ENCODE measurements around the gene GABBR1. TPM values are rescaled to one million over a fixed set of nuclear protein-coding genes. Genes with fewer than 3 reads are reported as not detected.

GABBR1 gene
- total and polyA plus RNA-seq, 2 donors (not counting 3 experiments of a cell fraction or from before 2014, with no cell fraction given): 43.6 to 50.8 TPM

DNA sequence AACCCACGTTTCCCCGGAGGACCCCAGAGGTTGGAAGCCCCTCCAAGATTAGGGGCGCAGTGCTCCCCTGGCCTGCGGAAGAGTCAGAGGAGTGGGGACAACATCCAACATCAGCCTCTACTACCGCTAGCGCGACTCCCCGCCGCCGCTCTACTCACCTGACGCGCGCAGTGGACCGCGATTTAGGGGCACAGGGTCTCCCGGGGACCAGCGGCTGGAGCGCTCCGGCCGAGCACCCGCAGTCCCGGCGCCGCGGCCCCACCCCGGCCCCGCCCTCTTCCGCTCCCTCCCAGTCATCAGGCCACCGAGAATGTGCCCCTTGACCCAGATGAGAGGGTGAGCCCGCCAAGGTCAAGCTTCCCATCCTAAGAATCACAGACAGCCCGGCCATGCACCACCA is 47.9 kb upstream of the GABBR1 start, which contains the start of gene ZFP57:
ZFP57 (minus strand) TSS at position 249 of the 400 bp plus-strand sequence. CDS start 4,149 bp downstream, outside the sequence.
- intact Hi-C loops (cut with micrococcal nuclease): no loop called here
- Histone ChIP-seq H4K20me1 (replicated peaks; ENCODE audit: control insufficient read depth, extremely low read depth, insufficient read depth, low read length) (no peaks in the 10 kb centered on the region), H3K27ac (ENCODE audit: insufficient read depth, low read depth, low read length) (no peak within 1 kb of the TSS), H3K79me2 (ENCODE audit: control insufficient read depth, insufficient read depth, low read length) (no peaks in the 10 kb centered on the region), H3K9me3 (replicated peaks; ENCODE audit: control insufficient read depth, insufficient read depth, low read length) (no peaks in the 10 kb centered on the region), H3K36me3 (ENCODE audit: control insufficient read depth in 2 of 2, extremely low read depth in 1 of 2, insufficient read depth in 2 of 2, low read length in 2 of 2) (no peaks in the 10 kb centered on the region), H3K9me1 (replicated peaks; ENCODE audit: control insufficient read depth, extremely low read depth, insufficient read depth, low read length) (no peaks in the 10 kb centered on the region), H3K4me1 (ENCODE audit: control insufficient read depth, extremely low read depth, insufficient read depth, low read length) (no peaks in the 10 kb centered on the region), H2AFZ (ENCODE audit: low read depth, low read length) (no peak within 1 kb of the TSS), H3K4me2 (ENCODE audit: insufficient read depth, low read length) (no peak within 1 kb of the TSS), H3K9ac (replicated peaks; ENCODE audit: extremely low read depth, insufficient read depth, low read length) (no peak within 1 kb of the TSS), H3K4me3 (replicated peaks in 1 of 3; ENCODE audit: insufficient read depth in 1 of 3, low read depth in 1 of 3, low read length in 3 of 3) (no peak within 1 kb of the TSS), H3K27me3 (ENCODE audit: control insufficient read depth in 2 of 2, insufficient read depth in 2 of 2, low read length in 2 of 2) (peaks cover 0 to 8% of the 10 kb centered on the region in 2 experiments)
- POLR2A ChIA-PET: no interaction called here
- no peak for DNase-seq (ENCODE audit: low read depth, low spot score)
- CTCF ChIA-PET: interaction anchor here (5.0 kb wide), 1 partner anchor 27 kb away, joined by 19 read pairs; no protein-coding TSS in a partner anchor
- dilution Hi-C loops (cut with MboI; ENCODE audit: extremely low pct_ligation_motif_present, low sequenced_read_pairs): no loop called here
- no peak for FAIRE-seq
- TF ChIP-seq, protein P1, sequence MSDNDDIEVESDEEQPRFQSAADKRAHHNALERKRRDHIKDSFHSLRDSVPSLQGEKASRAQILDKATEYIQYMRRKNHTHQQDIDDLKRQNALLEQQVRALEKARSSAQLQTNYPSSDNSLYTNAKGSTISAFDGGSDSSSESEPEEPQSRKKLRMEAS (IDR thresholded peaks at IDR 0.05; ENCODE audit: insufficient read depth, insufficient read length): no peak
- TF ChIP-seq FOS (IDR thresholded peaks at IDR 0.05; ENCODE audit: borderline replicate concordance, insufficient read depth, low read length): no peak
- no peak for TF ChIP-seq GATA2 (IDR thresholded peaks at IDR 0.05; ENCODE audit: insufficient read depth, insufficient read length, low read depth, low read length)
- TF ChIP-seq JUN (IDR thresholded peaks at IDR 0.05; ENCODE audit: borderline replicate concordance, insufficient read depth, insufficient read length, low read depth): no peak
- TF ChIP-seq POLR2A (IDR thresholded peaks at IDR 0.05; ENCODE audit: low read depth, low read length): no peak
- TF ChIP-seq EZH2 (IDR thresholded peaks at IDR 0.05; ENCODE audit: borderline replicate concordance, low read depth, low read length, severe bottlenecking): no peak
- TF ChIP-seq MYC (IDR thresholded peaks at IDR 0.05; ENCODE audit: low read depth, low read length): no peak
- TF ChIP-seq POLR2AphosphoS5 (IDR thresholded peaks at IDR 0.05; ENCODE audit: insufficient read depth, low read depth, low read length): no peak
- TF ChIP-seq, protein P2, sequence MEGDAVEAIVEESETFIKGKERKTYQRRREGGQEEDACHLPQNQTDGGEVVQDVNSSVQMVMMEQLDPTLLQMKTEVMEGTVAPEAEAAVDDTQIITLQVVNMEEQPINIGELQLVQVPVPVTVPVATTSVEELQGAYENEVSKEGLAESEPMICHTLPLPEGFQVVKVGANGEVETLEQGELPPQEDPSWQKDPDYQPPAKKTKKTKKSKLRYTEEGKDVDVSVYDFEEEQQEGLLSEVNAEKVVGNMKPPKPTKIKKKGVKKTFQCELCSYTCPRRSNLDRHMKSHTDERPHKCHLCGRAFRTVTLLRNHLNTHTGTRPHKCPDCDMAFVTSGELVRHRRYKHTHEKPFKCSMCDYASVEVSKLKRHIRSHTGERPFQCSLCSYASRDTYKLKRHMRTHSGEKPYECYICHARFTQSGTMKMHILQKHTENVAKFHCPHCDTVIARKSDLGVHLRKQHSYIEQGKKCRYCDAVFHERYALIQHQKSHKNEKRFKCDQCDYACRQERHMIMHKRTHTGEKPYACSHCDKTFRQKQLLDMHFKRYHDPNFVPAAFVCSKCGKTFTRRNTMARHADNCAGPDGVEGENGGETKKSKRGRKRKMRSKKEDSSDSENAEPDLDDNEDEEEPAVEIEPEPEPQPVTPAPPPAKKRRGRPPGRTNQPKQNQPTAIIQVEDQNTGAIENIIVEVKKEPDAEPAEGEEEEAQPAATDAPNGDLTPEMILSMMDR (IDR thresholded peaks at IDR 0.05; ENCODE audit: extremely low read depth in 1 of 2, insufficient read depth in 1 of 2, low read depth in 1 of 2, low read length in 2 of 2): no peak
- BruUV-seq (replicated peaks): no TSS peak

Measured in endothelial cell of umbilical vein (primary cell).